GM23338 (cell line): Measurements from ENCODE around the gene NDC1. TPM values are rescaled to one million over a fixed set of nuclear protein-coding genes. Genes with fewer than 3 reads are reported as not detected.

ENCODE experiments used
- ATAC-seq: fragments of 200-7000 bp; cut with Tn5 transposase; 3 replicates; pipeline ENCODE4 v1.9.1; 2020
- DNase-seq: peaks from one replicate; pipeline ENCODE4 v3.0.0-alpha.2; 2015; ENCODE audit warnings: low spot score
- H2AFZ ChIP-seq: fragments of 200-600 bp; sonication (generic); 2 replicates; pipeline ENCODE4 v1.8.0; 2016; ENCODE audit warnings: antibody characterized with exemption, mild to moderate bottlenecking, moderate library complexity
- H3F3A ChIP-seq: fragments of 200-600 bp; sonication (generic); replicated peaks from 2 replicates; pipeline ENCODE4 v1.8.0; 2017; ENCODE audit warnings: antibody characterized with exemption, mixed run types, low read depth
- H3K27ac ChIP-seq: fragments of 200-600 bp; sonication (generic); 2 replicates; pipeline ENCODE4 v1.6.1; 2016; ENCODE audit warnings: low read depth
- H3K27me3 ChIP-seq: fragments of 200-600 bp; sonication (generic); 2 replicates; pipeline ENCODE4 v1.8.0; 2016; ENCODE audit warnings: mild to moderate bottlenecking, mixed run types, moderate library complexity; ENCODE audit not compliant: insufficient read depth
- H3K36me3 ChIP-seq: fragments of 200-600 bp; sonication (generic); 2 replicates; pipeline ENCODE4 v1.8.0; 2016; ENCODE audit warnings: mild to moderate bottlenecking; ENCODE audit not compliant: insufficient read depth
- H3K4me1 ChIP-seq: fragments of 200-600 bp; sonication (generic); 2 replicates; pipeline ENCODE4 v1.8.0; 2016; ENCODE audit warnings: mild to moderate bottlenecking, moderate library complexity; ENCODE audit not compliant: insufficient read depth
- H3K4me2 ChIP-seq: fragments of 200-600 bp; sonication (generic); 2 replicates; pipeline ENCODE4 v1.7.1; 2017; ENCODE audit warnings: mixed run types
- H3K4me3 ChIP-seq: fragments of 200-600 bp; sonication (generic); 2 replicates; pipeline ENCODE4 v1.6.1; 2016; ENCODE audit warnings: mixed run types
- H3K79me2 ChIP-seq: fragments of 200-600 bp; sonication (generic); replicated peaks from 2 replicates; pipeline ENCODE4 v1.8.0; 2017; ENCODE audit warnings: mild to moderate bottlenecking; ENCODE audit not compliant: insufficient read depth
- H3K9me2 ChIP-seq: fragments of 200-600 bp; sonication (generic); 2 replicates; pipeline ENCODE4 v1.8.0; 2017; ENCODE audit not compliant: insufficient read depth
- H4K20me1 ChIP-seq: fragments of 200-600 bp; sonication (generic); replicated peaks from 2 replicates; pipeline ENCODE4 v1.8.0; 2017; ENCODE audit warnings: mild to moderate bottlenecking; ENCODE audit not compliant: insufficient read depth
- H3K27ac Mint-ChIP-seq: 2 replicates; pipeline ENCODE4 v1.8.0; 2020; ENCODE audit warnings: inconsistent platforms, mild to moderate bottlenecking, moderate library complexity, mixed read lengths
- H3K27me3 Mint-ChIP-seq: 3 replicates; pipeline ENCODE4 v1.8.0; 2022; ENCODE audit warnings: low read depth, mild to moderate bottlenecking, moderate library complexity, mixed read lengths, inconsistent platforms; ENCODE audit not compliant: insufficient read depth, poor library complexity
- H3K36me3 Mint-ChIP-seq: 3 replicates; pipeline ENCODE4 v1.8.0; 2021; ENCODE audit warnings: low read depth, mild to moderate bottlenecking, inconsistent platforms, moderate library complexity, mixed read lengths
- H3K4me1 Mint-ChIP-seq: 3 replicates; pipeline ENCODE4 v1.8.0; 2020; ENCODE audit warnings: mild to moderate bottlenecking, inconsistent platforms, mixed read lengths
- H3K4me3 Mint-ChIP-seq: 3 replicates; pipeline ENCODE4 v1.8.0; 2021; ENCODE audit warnings: moderate library complexity, mild to moderate bottlenecking, inconsistent platforms, mixed read lengths
- H3K9me3 Mint-ChIP-seq: 3 replicates; pipeline ENCODE4 v1.8.0; 2020; ENCODE audit warnings: moderate library complexity, mild to moderate bottlenecking, inconsistent platforms, mixed read lengths
- CREB1 ChIP-seq: fragments of 250-450 bp; sonication (Bioruptor Pico); IDR thresholded peaks from 2 replicates; pipeline ENCODE4 v1.5.0; 2020; ENCODE audit warnings: low read depth, mild to moderate bottlenecking, moderate library complexity
- EZH2 ChIP-seq: fragments of 200-600 bp; sonication (generic); IDR thresholded peaks from one replicate; pipeline ENCODE4 v1.8.0; 2017; ENCODE audit warnings: antibody characterized with exemption, mild to moderate bottlenecking, low read depth; ENCODE audit not compliant: unreplicated experiment
- EZH2phosphoT487 ChIP-seq: fragments of 200-600 bp; sonication (generic); IDR thresholded peaks from one replicate; pipeline ENCODE4 v1.8.1; 2018; ENCODE audit warnings: antibody characterized with exemption; ENCODE audit not compliant: unreplicated experiment
- NANOG ChIP-seq: IDR thresholded peaks from 2 replicates; pipeline ENCODE4 v1.6.1; 2016; ENCODE audit warnings: antibody characterized with exemption, borderline replicate concordance
- STAT1 ChIP-seq: IDR thresholded peaks from one replicate; pipeline ENCODE4 v1.6.1; 2016; ENCODE audit warnings: antibody characterized with exemption; ENCODE audit not compliant: unreplicated experiment
- ZNF114 ChIP-seq: fragments of 250-450 bp; sonication (Bioruptor Pico); IDR thresholded peaks from 2 replicates; pipeline ENCODE4 v1.5.0; 2020; ENCODE audit warnings: mild to moderate bottlenecking, moderate library complexity
- ZNF331 ChIP-seq: fragments of 250-450 bp; sonication (Bioruptor Pico); IDR thresholded peaks from 2 replicates; pipeline ENCODE4 v1.5.0; 2020; ENCODE audit warnings: low read depth, mild to moderate bottlenecking, moderate library complexity
- ZNF462 ChIP-seq: fragments of 250-450 bp; sonication (Bioruptor Pico); IDR thresholded peaks from 2 replicates; pipeline ENCODE4 v1.5.0; 2020; ENCODE audit warnings: mild to moderate bottlenecking, moderate library complexity
- polyA plus RNA-seq: library from polyadenylated mRNA; unstranded; fragments of >200 nt; fragmentation: Nextera tagmentation; extraction: Ambion mirVana; gene quantifications from 2 replicates; pipeline ENCODE4 v1.2.1, GENCODE V29; 2016
- total RNA-seq: library from RNA; depleted of rRNA; stranded (reverse); fragments of >200 nt; shearing (Covaris generic); gene quantifications from 2 replicates; pipeline ENCODE4 v1.2.3, GENCODE V29; 2014
- TF ChIP-seq, protein P1 (sequence below), 2 experiments: fragments of 200-600 bp in 1 of 2; sonication (generic) in 1 of 2; conservative IDR thresholded peaks; 2 replicates each; pipeline versions ENCODE4 v1.5.1 to v1.6.1; 2016 to 2017; ENCODE audit warnings: antibody characterized with exemption in 2 of 2, low read depth in 2 of 2, mild to moderate bottlenecking in 2 of 2, moderate library complexity in 1 of 2

NDC1 gene
- total and polyA plus RNA-seq, 2 experiments from 2014 or later: 19.8 to 100 TPM

DNA sequence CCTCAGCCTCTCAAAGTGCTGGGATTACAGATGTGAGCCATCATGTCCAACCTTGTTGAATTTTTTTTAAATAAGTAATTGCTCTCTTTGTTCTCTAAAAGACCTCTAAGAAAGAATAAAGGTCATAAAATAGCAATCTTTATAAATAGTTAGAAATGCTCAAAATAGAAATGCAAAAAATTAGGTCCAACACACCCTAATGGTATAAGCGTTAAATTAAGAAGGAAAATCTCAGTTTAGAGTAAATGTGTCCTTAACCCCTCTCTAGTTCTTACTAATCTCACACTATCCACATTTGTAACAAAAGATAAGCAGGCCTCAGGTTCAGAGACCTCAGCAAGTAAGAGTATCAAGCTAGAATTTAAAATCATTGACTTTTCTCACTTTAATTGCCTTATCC lies 60.8 kb downstream of the NDC1 start (continued):
- no peak for TF ChIP-seq EZH2
- TF ChIP-seq ZNF114 (CRISPR knock-in tag): no peak
- no peak for TF ChIP-seq ZNF331 (CRISPR knock-in tag)
- no peak for TF ChIP-seq STAT1
- no peak for TF ChIP-seq EZH2phosphoT487
- TF ChIP-seq CREB1 (CRISPR knock-in tag): no peak
- TF ChIP-seq ZNF462: no peak

DNA sequence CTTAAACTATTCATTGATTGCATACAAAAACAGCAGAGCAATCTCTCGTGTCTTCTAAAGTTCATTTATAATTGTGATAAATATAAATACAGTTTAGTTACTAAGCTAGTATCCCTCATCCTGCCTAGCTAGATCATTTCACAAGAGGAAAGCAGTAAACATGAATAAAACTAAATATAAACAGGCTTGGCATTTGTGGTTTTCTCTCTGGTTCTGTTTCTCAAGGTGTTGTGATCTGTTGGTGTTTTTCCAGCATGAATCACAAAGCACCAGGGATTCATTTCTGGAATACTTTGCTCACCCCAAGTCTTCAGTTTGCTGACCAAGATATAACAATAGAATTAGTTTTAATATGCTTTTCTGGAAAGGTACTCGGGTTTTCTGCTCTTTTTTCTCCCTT lies 66.4 kb downstream of the NDC1 start:
- no peaks in the 10 kb centered on the region for H4K20me1 ChIP-seq
- H3K36me3 Mint-ChIP-seq: peaks cover 38% of the 10 kb centered on the region
- H3K4me3 Mint-ChIP-seq: no peak overlapping the region
- no peak overlapping the region for H2AFZ ChIP-seq
- H3K4me2 ChIP-seq: no peak overlapping the region
- peaks cover 3% of the 10 kb centered on the region for H3K27me3 Mint-ChIP-seq
- no peaks in the 10 kb centered on the region for H3K4me1 Mint-ChIP-seq
- no peaks in the 10 kb centered on the region for H3K9me3 Mint-ChIP-seq
- no peaks in the 10 kb centered on the region for H3K27me3 ChIP-seq
- no peaks in the 10 kb centered on the region for H3K9me2 ChIP-seq
- H3F3A ChIP-seq: no peaks in the 10 kb centered on the region
- H3K79me2 ChIP-seq: no peaks in the 10 kb centered on the region
- no peak overlapping the region for H3K27ac ChIP-seq
- no peaks in the 10 kb centered on the region for H3K4me1 ChIP-seq
- H3K4me3 ChIP-seq: no peak overlapping the region
- peaks cover 23% of the 10 kb centered on the region for H3K36me3 ChIP-seq
- H3K27ac Mint-ChIP-seq: no peak overlapping the region
- DNase-seq (no peak), ATAC-seq (no peak)
- TF ChIP-seq, protein P1, sequence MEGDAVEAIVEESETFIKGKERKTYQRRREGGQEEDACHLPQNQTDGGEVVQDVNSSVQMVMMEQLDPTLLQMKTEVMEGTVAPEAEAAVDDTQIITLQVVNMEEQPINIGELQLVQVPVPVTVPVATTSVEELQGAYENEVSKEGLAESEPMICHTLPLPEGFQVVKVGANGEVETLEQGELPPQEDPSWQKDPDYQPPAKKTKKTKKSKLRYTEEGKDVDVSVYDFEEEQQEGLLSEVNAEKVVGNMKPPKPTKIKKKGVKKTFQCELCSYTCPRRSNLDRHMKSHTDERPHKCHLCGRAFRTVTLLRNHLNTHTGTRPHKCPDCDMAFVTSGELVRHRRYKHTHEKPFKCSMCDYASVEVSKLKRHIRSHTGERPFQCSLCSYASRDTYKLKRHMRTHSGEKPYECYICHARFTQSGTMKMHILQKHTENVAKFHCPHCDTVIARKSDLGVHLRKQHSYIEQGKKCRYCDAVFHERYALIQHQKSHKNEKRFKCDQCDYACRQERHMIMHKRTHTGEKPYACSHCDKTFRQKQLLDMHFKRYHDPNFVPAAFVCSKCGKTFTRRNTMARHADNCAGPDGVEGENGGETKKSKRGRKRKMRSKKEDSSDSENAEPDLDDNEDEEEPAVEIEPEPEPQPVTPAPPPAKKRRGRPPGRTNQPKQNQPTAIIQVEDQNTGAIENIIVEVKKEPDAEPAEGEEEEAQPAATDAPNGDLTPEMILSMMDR (conservative IDR thresholded peaks at IDR 0.05; ENCODE audit: low read depth in 2 of 2): no peak
- TF ChIP-seq NANOG: no peak
- TF ChIP-seq STAT1: no peak
- no peak for TF ChIP-seq ZNF114 (CRISPR knock-in tag)
- TF ChIP-seq ZNF462: no peak
